DMS114 treated with DMSO at 0.1 percent for 48 hours (cell line): Measurements from ENCODE around the gene ERMARD.

Experiments used
- DNase-seq: peaks from one replicate; lab custom pipeline; 2025; ENCODE audit not compliant: unreplicated experiment; lab: John Stamatoyannopoulos, UW

ERMARD gene

GRCh38 chr6:169824848-169825557 is 73.6 kb downstream of the ERMARD start:
- no peak for DNase-seq

- no peak for DNase-seq
Observed at GRCh38 chr6:169825558-169826225, 74.3 kb downstream of the ERMARD start.

- no peak for DNase-seq
Observed at GRCh38 chr6:169826697-169827096, 75.3 kb downstream of the ERMARD start.

GRCh38 chr6:169827290-169827717 is 75.9 kb downstream of the ERMARD start:
- no peak for DNase-seq

GRCh38 chr6:169828176-169828575 is 76.8 kb downstream of the ERMARD start:
- DNase-seq: no peak

GRCh38 chr6:169829786-169830185 is 78.4 kb downstream of the ERMARD start:
- DNase-seq: no peak

GRCh38 chr6:169830876-169831275 is 79.5 kb downstream of the ERMARD start:
- DNase-seq: no peak
